Ovary (tissue), 3 donors: ENCODE data around the gene NUP37.

ENCODE experiments used
- CTCF ChIP-seq, 3 donors: fragments of 450-650 bp in 2 of 3; fragments of 200-600 bp in 1 of 3; IDR thresholded peaks; one replicate each; pipeline versions ENCODE4 v1.5.1 to v1.8.0; 2016 to 2022; ENCODE audit warnings: antibody characterized with exemption in 3 of 3, mild to moderate bottlenecking in 1 of 3
- POLR2A ChIP-seq: fragments of 450-650 bp; IDR thresholded peaks from one replicate; pipeline ENCODE4 v1.6.1; 2017; ENCODE audit warnings: antibody characterized with exemption, mild to moderate bottlenecking, moderate library complexity
- donor health status: DM: no; HTN: no; CAD: no.

GRCh38 chr12:102118874-102119273 lies 1.0 kb downstream of the NUP37 start:
- TF ChIP-seq POLR2A (no peak), CTCF (IDR thresholded peaks at IDR 0.05) (no peak)
